Right atrium auricular region (tissue), 2 donors: ENCODE results near the gene ARHGAP26. TPM values are rescaled to one million over a fixed set of nuclear protein-coding genes. Genes with fewer than 3 reads are reported as not detected.

ENCODE experiments used
- DNase-seq: peaks from one replicate; pipeline ENCODE4 v3.0.0-alpha.2; 2019; ENCODE audit warnings: low spot score
- H3K27ac ChIP-seq, 2 donors: fragments of 200-600 bp; sonication (generic); 1 replicate in 1 of 2; 2 replicates in 1 of 2; pipeline ENCODE4 v1.5.1; 2016 to 2019
- H3K27me3 ChIP-seq, 2 donors: fragments of 200-600 bp; sonication (generic); one replicate each; pipeline versions ENCODE4 v1.5.1 to v1.6.0; 2017 to 2019
- H3K36me3 ChIP-seq: fragments of 200-600 bp; sonication (generic); one replicate; pipeline ENCODE4 v1.5.1; 2016
- H3K4me1 ChIP-seq, 2 donors: fragments of 200-600 bp; sonication (generic); one replicate each; pipeline versions ENCODE4 v1.5.1 to v1.6.0; 2017 to 2019
- H3K4me3 ChIP-seq, 2 donors: fragments of 200-600 bp; sonication (generic); 1 replicate in 1 of 2; 2 replicates in 1 of 2; pipeline ENCODE4 v1.5.1; 2017 to 2019; ENCODE audit warnings: mild to moderate bottlenecking in 1 of 2, moderate library complexity in 1 of 2
- H3K9me3 ChIP-seq, 2 donors: fragments of 200-600 bp; sonication (generic); one replicate each; pipeline ENCODE4 v1.5.1; 2019
- CTCF ChIP-seq, 2 donors: fragments of 200-600 bp; sonication (generic); IDR thresholded peaks; one replicate each; pipeline ENCODE4 v1.5.1; 2019; ENCODE audit warnings: antibody characterized with exemption in 2 of 2
- total RNA-seq, 2 donors: library from RNA; depleted of rRNA; stranded (reverse); fragments of >200 nt; gene quantifications; one replicate each; pipeline ENCODE4 v1.1.0, GENCODE V29; 2016

The ARHGAP26 gene
- total RNA-seq, 2 donors from 2014 or later = 29.8 to 31.6 TPM

- TF ChIP-seq CTCF (IDR thresholded peaks at IDR 0.05) = no peak
- Histone ChIP-seq H3K9me3 (no peaks in the 10 kb centered on the region), H3K4me1 (peaks cover 0 to 29% of the 10 kb centered on the region in 2 donors), H3K27me3 (no peaks in the 10 kb centered on the region), H3K27ac (peak overlapping the region; percentile 25 to 70), H3K36me3 (peaks cover 8% of the 10 kb centered on the region), H3K4me3 (no peak overlapping the region)
- DNase-seq = peak; percentile 87
Observed at GRCh38 chr5:143153332-143154119, 383.3 kb downstream of the ARHGAP26 start.

GRCh38 chr5:143154510-143155370, 384.6 kb downstream of the ARHGAP26 start:
- no peaks in the 10 kb centered on the region for H3K36me3 ChIP-seq
- DNase-seq = no peak
- H3K27me3 ChIP-seq = no peaks in the 10 kb centered on the region
- H3K4me3 ChIP-seq = no peak overlapping the region
- H3K9me3 ChIP-seq = no peaks in the 10 kb centered on the region
- H3K4me1 ChIP-seq = peaks cover 0 to 29% of the 10 kb centered on the region in 2 donors
- H3K27ac ChIP-seq = peak overlapping the region; percentile 67 to 70
- TF ChIP-seq CTCF (IDR thresholded peaks at IDR 0.05) = no peak

GRCh38 chr5:143155455-143155854, 385.3 kb downstream of the ARHGAP26 start:
- peak in 1 of 2 donors; percentile 11 for TF ChIP-seq CTCF (IDR thresholded peaks at IDR 0.05)
- no peaks in the 10 kb centered on the region for H3K9me3 ChIP-seq
- no peak overlapping the region for H3K4me3 ChIP-seq
- peaks cover 0 to 29% of the 10 kb centered on the region in 2 donors for H3K4me1 ChIP-seq
- no peaks in the 10 kb centered on the region for H3K27me3 ChIP-seq
- H3K27ac ChIP-seq = peak overlapping the region; percentile 67 to 70
- no peak for DNase-seq
- no peaks in the 10 kb centered on the region for H3K36me3 ChIP-seq

- Histone ChIP-seq H3K36me3 (no peaks in the 10 kb centered on the region), H3K4me1 (peaks cover 0 to 29% of the 10 kb centered on the region in 2 donors), H3K27ac (no peak overlapping the region), H3K9me3 (no peaks in the 10 kb centered on the region), H3K4me3 (no peak overlapping the region), H3K27me3 (no peaks in the 10 kb centered on the region)
- DNase-seq = no peak
- no peak for TF ChIP-seq CTCF (IDR thresholded peaks at IDR 0.05)
Observed at GRCh38 chr5:143156086-143156485, 385.9 kb downstream of the ARHGAP26 start.

- Histone ChIP-seq H3K4me1 (peaks cover 0 to 29% of the 10 kb centered on the region in 2 donors), H3K4me3 (no peak overlapping the region), H3K27ac (no peak overlapping the region), H3K36me3 (no peaks in the 10 kb centered on the region), H3K9me3 (no peaks in the 10 kb centered on the region), H3K27me3 (no peaks in the 10 kb centered on the region)
- DNase-seq = no peak
- no peak for TF ChIP-seq CTCF (IDR thresholded peaks at IDR 0.05)
Observed at GRCh38 chr5:143156572-143156971, 386.4 kb downstream of the ARHGAP26 start.
